SK-N-SH (cell line): ENCODE results near the gene ZSCAN30. TPM values are rescaled to one million over a fixed set of nuclear protein-coding genes. Genes with fewer than 3 reads are reported as not detected.

Experiments used
- CTCF ChIA-PET: fragments of 300-600, 350-600 bp; formaldehyde crosslinking; extraction: SDS; loops from one replicate; lab custom pipeline; 2021; lab: Yijun Ruan, JAX
- POLR2A ChIA-PET: fragments of 350-600 bp; sonication (Branson Sonifier 250); formaldehyde crosslinking; extraction: SDS; loops from one replicate; lab custom pipeline; 2020; ENCODE audit warnings: antibody characterized with exemption, inconsistent platforms; lab: Yijun Ruan, JAX
- DNase-seq: peaks from one replicate; pipeline ENCODE4 v3.0.0; 2012
- H2AFZ ChIP-seq: fragments of 200-600 bp; sonication (generic); 2 replicates; pipeline ENCODE4 v1.8.1; 2016; ENCODE audit warnings: antibody characterized with exemption, mild to moderate bottlenecking, low read depth
- H3F3A ChIP-seq: fragments of 200-600 bp; sonication (generic); replicated peaks from 2 replicates; pipeline ENCODE3; 2016; ENCODE audit warnings: antibody characterized with exemption, mild to moderate bottlenecking; ENCODE audit not compliant: insufficient read depth
- H3K27ac ChIP-seq, 2 experiments: fragments of 200-500 bp in 1 of 2; fragments of 200-600 bp in 1 of 2; sonication (Bioruptor generic) in 1 of 2; sonication (generic), shearing (Covaris generic) in 1 of 2; 2 replicates each; pipeline versions ENCODE4 v1.5.1 to v1.6.1; 2014 to 2016; ENCODE audit warnings: low read depth in 2 of 2, inconsistent platforms in 1 of 2, low read length in 1 of 2, mild to moderate bottlenecking in 1 of 2, mixed read lengths in 1 of 2
- H3K27me3 ChIP-seq: fragments of 200-600 bp; sonication (generic), shearing (Covaris generic); 2 replicates; pipeline ENCODE4 v1.6.1; 2016; ENCODE audit warnings: mixed run types; ENCODE audit not compliant: insufficient read depth
- H3K36me3 ChIP-seq, 2 experiments: fragments of 200-500 bp in 1 of 2; fragments of 200-600 bp in 1 of 2; sonication (Bioruptor generic) in 1 of 2; sonication (generic) in 1 of 2; replicated peaks in 1 of 2; 2 replicates each; pipeline versions ENCODE3 to v1.5.1; 2014 to 2016; ENCODE audit warnings: low read length in 1 of 2, mild to moderate bottlenecking in 1 of 2; ENCODE audit not compliant: insufficient read depth in 2 of 2, control insufficient read depth in 1 of 2
- H3K4me1 ChIP-seq, 2 experiments: fragments of 200-500 bp in 1 of 2; fragments of 200-600 bp in 1 of 2; sonication (Bioruptor generic) in 1 of 2; sonication (generic), shearing (Covaris generic) in 1 of 2; 2 replicates each; pipeline versions ENCODE4 v1.5.1 to v1.6.1; 2014 to 2016; ENCODE audit warnings: low read depth in 1 of 2, low read length in 1 of 2, mixed run types in 1 of 2; ENCODE audit not compliant: insufficient read depth in 2 of 2, control insufficient read depth in 1 of 2
- H3K4me2 ChIP-seq: fragments of 200-600 bp; sonication (generic), shearing (Covaris generic); 2 replicates; pipeline ENCODE4 v1.6.1; 2017; ENCODE audit warnings: mixed run types
- H3K4me3 ChIP-seq, 2 experiments: fragments of 200-500 bp in 1 of 2; fragments of 200-600 bp in 1 of 2; sonication (Bioruptor generic) in 1 of 2; sonication (generic), shearing (Covaris generic) in 1 of 2; 2 replicates each; pipeline versions ENCODE4 v1.5.1 to v1.8.1; 2014 to 2016; ENCODE audit warnings: low read depth in 2 of 2, inconsistent platforms in 1 of 2, low read length in 1 of 2, mild to moderate bottlenecking in 1 of 2, mixed read lengths in 1 of 2, moderate library complexity in 1 of 2
- H3K79me2 ChIP-seq: fragments of 200-600 bp; sonication (generic); 2 replicates; pipeline ENCODE4 v1.8.1; 2017; ENCODE audit warnings: mild to moderate bottlenecking; ENCODE audit not compliant: insufficient read depth
- H3K9ac ChIP-seq: fragments of 200-600 bp; sonication (generic); 2 replicates; pipeline ENCODE4 v1.6.1; 2017; ENCODE audit warnings: mixed run types
- H3K9me2 ChIP-seq: fragments of 200-600 bp; sonication (generic); 2 replicates; pipeline ENCODE4 v1.6.1; 2017; ENCODE audit warnings: mixed run types
- H3K9me3 ChIP-seq: fragments of 200-600 bp; sonication (generic); 2 replicates; pipeline ENCODE4 v1.6.1; 2017; ENCODE audit warnings: mixed run types, mild to moderate bottlenecking, moderate library complexity
- H4K20me1 ChIP-seq: fragments of 200-600 bp; sonication (generic); 2 replicates; pipeline ENCODE4 v1.6.1; 2017; ENCODE audit warnings: mild to moderate bottlenecking, mixed run types; ENCODE audit not compliant: insufficient read depth
- CHD2 ChIP-seq: fragments of 150-350 bp; IDR thresholded peaks from 2 replicates; pipeline ENCODE4 v1.6.1; 2018; ENCODE audit warnings: low read length; ENCODE audit not compliant: partially characterized antibody
- ELF1 ChIP-seq: IDR thresholded peaks from 2 replicates; pipeline ENCODE4 v1.4.0; 2012
- EP300 ChIP-seq, 2 experiments: IDR thresholded peaks; 2 replicates each; pipeline versions ENCODE4 v1.4.0 to v1.6.1; 2012; ENCODE audit warnings: borderline replicate concordance in 1 of 2, low read depth in 1 of 2, low read length in 1 of 2
- FOSL2 ChIP-seq: IDR thresholded peaks from 2 replicates; pipeline ENCODE4 v1.4.0; 2012; ENCODE audit warnings: low read depth, mild to moderate bottlenecking, moderate library complexity, borderline replicate concordance
- FOXJ3 ChIP-seq: sonication (generic); formaldehyde crosslinking; IDR thresholded peaks from 2 replicates; pipeline ENCODE4 v1.5.1; 2020; ENCODE audit warnings: mild to moderate bottlenecking, missing genetic modification reagents
- MAX ChIP-seq: IDR thresholded peaks from 2 replicates; pipeline ENCODE4 v1.4.0; 2012; ENCODE audit warnings: low read depth
- NRF1 ChIP-seq: IDR thresholded peaks from 2 replicates; pipeline ENCODE4 v1.6.1; 2012; ENCODE audit warnings: low read depth, mild to moderate bottlenecking, low read length
- REST ChIP-seq: IDR thresholded peaks from 2 replicates; pipeline ENCODE4 v1.6.1; 2012; ENCODE audit warnings: mild to moderate bottlenecking, low read depth, low read length, moderate library complexity
- RFX5 ChIP-seq: IDR thresholded peaks from 2 replicates; pipeline ENCODE4 v1.6.1; 2012; ENCODE audit warnings: mild to moderate bottlenecking, improper control_type of control experiment, low read length
- TAF1 ChIP-seq: IDR thresholded peaks from 2 replicates; pipeline ENCODE4 v1.6.1; 2012; ENCODE audit warnings: low read depth, mild to moderate bottlenecking, low read length, moderate library complexity, borderline replicate concordance
- USF1 ChIP-seq: IDR thresholded peaks from 2 replicates; pipeline ENCODE4 v1.4.0; 2012; ENCODE audit warnings: low read depth, borderline replicate concordance
- ZBTB33 ChIP-seq: IDR thresholded peaks from 2 replicates; pipeline ENCODE4 v1.4.0; 2012; ENCODE audit warnings: low read depth, borderline replicate concordance
- WGBS: methylation state at CpG from one replicate; pipeline ENCODE4 v1.1.6; 2017; ENCODE audit warnings: low lambda C conversion rate; 5-methylcytosine and 5-hydroxymethylcytosine counted together
- polyA plus RNA-seq, 3 experiments: library from polyadenylated mRNA; depleted of rRNA; stranded (reverse); fragments of >200 nt; gene quantifications; 2 replicates each; pipeline ENCODE4 v1.2.3, GENCODE V29; 2012

The ZSCAN30 gene
- polyA plus RNA-seq, 1 of the 3 experiments (the other 2 are of a cell fraction) = 5.9 TPM

- TF ChIP-seq EP300 (IDR thresholded peaks at IDR 0.05; ENCODE audit: borderline replicate concordance in 1 of 2, low read depth in 1 of 2, low read length in 1 of 2) = no peak
- no peak for TF ChIP-seq ELF1
- no peaks in the 10 kb centered on the region for H4K20me1 ChIP-seq
- H3K9ac ChIP-seq = no peak overlapping the region
- no peaks in the 10 kb centered on the region for H3F3A ChIP-seq
- H3K27ac ChIP-seq = no peak overlapping the region
- no peaks in the 10 kb centered on the region for H3K9me2 ChIP-seq
- peaks cover 15% of the 10 kb centered on the region; the same call in 1 of the 2 replicates for H3K79me2 ChIP-seq
- H3K4me3 ChIP-seq = no peak overlapping the region
- no peak for DNase-seq
- ChIA-PET POLR2A (no interaction called here), CTCF (no interaction called here)
- H3K27me3 ChIP-seq = no peaks in the 10 kb centered on the region
- no peak overlapping the region for H3K4me2 ChIP-seq
- H3K9me3 ChIP-seq = no peaks in the 10 kb centered on the region
- peaks cover 3 to 9% of the 10 kb centered on the region in 2 experiments; a peak in 3 of 4 replicates for H3K4me1 ChIP-seq
- H2AFZ ChIP-seq = no peak overlapping the region
- peaks cover 60 to 70% of the 10 kb centered on the region in 2 experiments for H3K36me3 ChIP-seq
Observed at GRCh38 chr18:35246831-35247230, 43.2 kb downstream of the ZSCAN30 start.

GRCh38 chr18:35245719-35246317 is 44.2 kb downstream of the ZSCAN30 start:
- CTCF ChIA-PET = interaction anchor here (1.0 to 1.3 kb wide), 3 partner anchors 11 to 221 kb away, joined by 3 to 8 read pairs (median 4); no protein-coding TSS in a partner anchor
- DNase-seq = no peak
- peaks cover 20% of the 10 kb centered on the region; the same call in 1 of the 2 replicates for H3K79me2 ChIP-seq
- H2AFZ ChIP-seq = no peak overlapping the region
- WGBS = 96% methylated on average over 4 of the region's 4 CpGs
- H3K9me3 ChIP-seq = no peaks in the 10 kb centered on the region
- no peaks in the 10 kb centered on the region for H3F3A ChIP-seq
- H3K27ac ChIP-seq = no peak overlapping the region
- POLR2A ChIA-PET = interaction anchor here (1.1 kb wide), 1 partner anchor 17 kb away, joined by 3 read pairs; no protein-coding TSS in a partner anchor
- H3K36me3 ChIP-seq = peaks cover 60 to 70% of the 10 kb centered on the region in 2 experiments
- H3K9ac ChIP-seq = no peak overlapping the region
- no peak overlapping the region for H3K4me2 ChIP-seq
- no peaks in the 10 kb centered on the region for H3K9me2 ChIP-seq
- no peak for TF ChIP-seq CHD2
- no peak overlapping the region for H3K4me3 ChIP-seq
- H4K20me1 ChIP-seq = no peaks in the 10 kb centered on the region
- H3K4me1 ChIP-seq = peaks cover 3 to 10% of the 10 kb centered on the region in 2 experiments; a peak in 3 of 4 replicates
- H3K27me3 ChIP-seq = no peaks in the 10 kb centered on the region

- CTCF ChIA-PET = interaction anchor here (2.9 kb wide), 1 partner anchor 14 kb away, joined by 13 read pairs; no protein-coding TSS in a partner anchor
- Histone ChIP-seq H3K4me3 (no peak overlapping the region), H2AFZ (no peak overlapping the region), H3K27ac (no peak overlapping the region), H3K4me2 (no peak overlapping the region), H3F3A (no peaks in the 10 kb centered on the region), H3K79me2 (peaks cover 20% of the 10 kb centered on the region; the same call in 1 of the 2 replicates), H3K4me1 (peaks cover 3 to 10% of the 10 kb centered on the region in 2 experiments; a peak in 3 of 4 replicates), H3K9me2 (no peaks in the 10 kb centered on the region), H3K27me3 (no peaks in the 10 kb centered on the region), H3K9me3 (no peaks in the 10 kb centered on the region), H4K20me1 (no peaks in the 10 kb centered on the region), H3K9ac (no peak overlapping the region), H3K36me3 (peaks cover 58 to 66% of the 10 kb centered on the region in 2 experiments)
- no peak for DNase-seq
- POLR2A ChIA-PET = interaction anchor here (0.8 kb wide), 1 partner anchor 23 kb away, joined by 3 read pairs; no protein-coding TSS in a partner anchor
- WGBS = 96% methylated on average over 4 of the region's 4 CpGs
- TF ChIP-seq FOSL2 = no peak
- no peak for TF ChIP-seq ZBTB33
- TF ChIP-seq TAF1 = no peak
- no peak for TF ChIP-seq REST
- no peak for TF ChIP-seq NRF1
- no peak for TF ChIP-seq RFX5
- no peak for TF ChIP-seq FOXJ3 (CRISPR knock-in tag)
- TF ChIP-seq USF1 = no peak
- no peak for TF ChIP-seq ELF1
- no peak for TF ChIP-seq MAX
Observed at GRCh38 chr18:35244671-35245070, 45.4 kb downstream of the ZSCAN30 start.
